HepG2 (cell line): Measurements from ENCODE around the gene SYT7. TPM values are rescaled to one million over a fixed set of nuclear protein-coding genes. Genes with fewer than 3 reads are reported as not detected.

Experiments used
- ARID4A ChIP-seq: sonication (generic); formaldehyde crosslinking; IDR thresholded peaks from 2 replicates; pipeline ENCODE4 v1.5.0; 2020; ENCODE audit warnings: mild to moderate bottlenecking, missing genetic modification reagents, borderline replicate concordance
- ASH2L ChIP-seq: fragments of 300-600, 200-600 bp; sonication (generic); IDR thresholded peaks from 2 replicates; pipeline ENCODE4 v1.7.0; 2017; ENCODE audit warnings: low read depth, mild to moderate bottlenecking, moderate library complexity, mixed read lengths, low read length; ENCODE audit not compliant: insufficient read length
- BCL6 ChIP-seq: IDR thresholded peaks from 2 replicates; pipeline ENCODE4 v1.6.1; 2016; ENCODE audit warnings: missing genetic modification reagents, missing compliant biosample characterization
- CENPBD1 ChIP-seq: sonication (generic); formaldehyde crosslinking; IDR thresholded peaks from 2 replicates; pipeline ENCODE4 v1.8.0; 2022; ENCODE audit warnings: missing genetic modification reagents, low read depth, mild to moderate bottlenecking, borderline replicate concordance
- CREB3 ChIP-seq: sonication (generic); formaldehyde crosslinking; IDR thresholded peaks from 2 replicates; pipeline ENCODE4 v1.5.0; 2020; ENCODE audit warnings: missing genetic modification reagents
- HBP1 ChIP-seq: IDR thresholded peaks from 2 replicates; pipeline ENCODE4 v1.6.1; 2016; ENCODE audit warnings: low read depth, control low read depth
- KLF12 ChIP-seq: sonication (generic); formaldehyde crosslinking; IDR thresholded peaks from 2 replicates; pipeline ENCODE4 v1.4.0; 2020; ENCODE audit warnings: missing genetic modification reagents, borderline replicate concordance
- MED8 ChIP-seq: sonication (generic); formaldehyde crosslinking; IDR thresholded peaks from 2 replicates; pipeline ENCODE4 v1.8.1; 2023; ENCODE audit warnings: mild to moderate bottlenecking, missing genetic modification reagents; ENCODE audit not compliant: insufficient replicate concordance
- NFIC ChIP-seq: IDR thresholded peaks from 2 replicates; pipeline ENCODE4 v1.6.1; 2012; ENCODE audit warnings: mild to moderate bottlenecking, low read length, inconsistent platforms
- THAP11 ChIP-seq: IDR thresholded peaks from 2 replicates; pipeline ENCODE4 v1.6.1; 2016; ENCODE audit warnings: missing biosample characterization, missing genetic modification reagents
- USF2 ChIP-seq, 2 experiments: sonication (generic) in 1 of 2; formaldehyde crosslinking in 1 of 2; IDR thresholded peaks; 2 replicates each; pipeline versions ENCODE4 v1.5.1 to v1.6.1; 2011 to 2020; ENCODE audit warnings: borderline replicate concordance in 1 of 2, low read depth in 1 of 2, low read length in 1 of 2, mild to moderate bottlenecking in 1 of 2, missing genetic modification reagents in 1 of 2, moderate library complexity in 1 of 2
- ZMYM4 ChIP-seq: sonication (generic); formaldehyde crosslinking; IDR thresholded peaks from 2 replicates; pipeline ENCODE4 v1.8.1; 2023; ENCODE audit warnings: mild to moderate bottlenecking, missing genetic modification reagents
- ZNF326 ChIP-seq: sonication (generic); formaldehyde crosslinking; IDR thresholded peaks from 2 replicates; pipeline ENCODE4 v1.4.0; 2020; ENCODE audit warnings: missing genetic modification reagents, borderline replicate concordance
- ZNF615 ChIP-seq: sonication (generic); formaldehyde crosslinking; IDR thresholded peaks from 2 replicates; pipeline ENCODE4 v1.5.0; 2020; ENCODE audit warnings: mild to moderate bottlenecking, missing genetic modification reagents, borderline replicate concordance
- ZNF629 ChIP-seq: sonication (generic); formaldehyde crosslinking; conservative IDR thresholded peaks from 2 replicates; pipeline ENCODE4 v1.5.0; 2020; ENCODE audit warnings: missing genetic modification reagents
- ZNF775 ChIP-seq: sonication (generic); formaldehyde crosslinking; IDR thresholded peaks from 2 replicates; pipeline ENCODE4 v1.4.0; 2020; ENCODE audit warnings: missing genetic modification reagents, mild to moderate bottlenecking, moderate library complexity, borderline replicate concordance
- polyA plus RNA-seq, 8 experiments: library from polyadenylated mRNA; depleted of rRNA in 3 of 8; stranded (reverse) in 7 of 8; unstranded in 1 of 8; fragments of >200 nt; fragmentation: Illumina TruSeq in 4 of 8; extraction: Trizol in 4 of 8; gene quantifications; 2 replicates each; pipeline versions ENCODE4 v1.2.1 to v1.2.3, GENCODE V29; 2011 to 2016; ENCODE audit warnings: low read depth in 4 of 8, missing spikeins in 1 of 8, mixed read lengths in 1 of 8; ENCODE audit not compliant: insufficient read depth in 1 of 8
- total RNA-seq, 5 experiments: library from RNA; depleted of rRNA; stranded (reverse); fragments of >200 nt; fragmentation: Illumina TruSeq; extraction: Trizol; gene quantifications; 2 replicates each; pipeline ENCODE4 v1.2.3, GENCODE V29; 2016; ENCODE audit warnings: low read depth in 1 of 5

The SYT7 gene
- total and polyA plus RNA-seq, 2 of the 13 experiments (the other 11 are each of a cell fraction or from before 2014, with no cell fraction given): 1.4 to 4.4 TPM

GRCh38 chr11:61577383-61578118 lies 3.3 kb downstream of the SYT7 start (continued):
- no peak for TF ChIP-seq NFIC
- TF ChIP-seq ZMYM4: peak; percentile 51; the same call in 1 of the 2 replicates
- no peak for TF ChIP-seq CREB3 (CRISPR knock-in tag)
- TF ChIP-seq ZNF629 (CRISPR knock-in tag): no peak
- no peak for TF ChIP-seq ZNF615 (CRISPR knock-in tag)
- 0 out of 2 replicates have a peak, but pooled peaks have one; percentile 42 for TF ChIP-seq ZNF775 (CRISPR knock-in tag)
- TF ChIP-seq ARID4A (CRISPR knock-in tag): peak; percentile 55; the same call in 1 of the 2 replicates
- no peak for TF ChIP-seq CENPBD1 (CRISPR knock-in tag)
- no peak; the same call in 1 of the 2 replicates for TF ChIP-seq BCL6 (CRISPR knock-in tag)
- no peak for TF ChIP-seq ZNF326 (CRISPR knock-in tag)
- TF ChIP-seq MED8 (CRISPR knock-in tag): no peak
- TF ChIP-seq THAP11 (CRISPR knock-in tag): peak; percentile 68; the same call in 1 of the 2 replicates
- TF ChIP-seq KLF12 (CRISPR knock-in tag): no peak
- TF ChIP-seq USF2 (IDR thresholded peaks at IDR 0.05; ENCODE audit: low read depth, low read length): no peak
- TF ChIP-seq USF2 (CRISPR knock-in tag; IDR thresholded peaks at IDR 0.05; ENCODE audit: borderline replicate concordance): no peak
- TF ChIP-seq HBP1 (CRISPR knock-in tag): no peak
- TF ChIP-seq ASH2L: no peak
